Keratinocyte (primary cell): Measurements from ENCODE around the gene TMEM109. TPM values are rescaled to one million over a fixed set of nuclear protein-coding genes. Genes with fewer than 3 reads are reported as not detected.

Source experiments
- DNase-seq: peaks from one replicate; pipeline ENCODE4 v3.0.0-alpha.2; 2011; ENCODE audit warnings: low read depth, missing footprints, low spot score
- FAIRE-seq: peaks from 2 replicates; lab custom pipeline; 2011; peaks lifted over from hg19 to GRCh38; lab: Jason Lieb, UNC
- H2AFZ ChIP-seq: 2 replicates; pipeline ENCODE4 v1.6.0; 2012; ENCODE audit warnings: low read length, control low read depth, inconsistent platforms; ENCODE audit not compliant: control insufficient read depth
- H3K27ac ChIP-seq: 2 replicates; pipeline ENCODE4 v1.5.1; 2011; ENCODE audit warnings: low read length; ENCODE audit not compliant: control insufficient read depth, insufficient read depth
- H3K27me3 ChIP-seq: 3 replicates; pipeline ENCODE4 v1.6.0; 2011; ENCODE audit warnings: low read length; ENCODE audit not compliant: control insufficient read depth, insufficient read depth; ENCODE audit errors: extremely low read depth
- H3K36me3 ChIP-seq, 2 experiments: 2 replicates in 1 of 2; 3 replicates in 1 of 2; pipeline ENCODE4 v1.5.1; 2011; ENCODE audit warnings: low read length in 2 of 2, mild to moderate bottlenecking in 1 of 2; ENCODE audit not compliant: control insufficient read depth in 2 of 2, insufficient read depth in 2 of 2; ENCODE audit errors: extremely low read depth in 1 of 2
- H3K4me1 ChIP-seq: 3 replicates; pipeline ENCODE4 v1.5.1; 2011; ENCODE audit warnings: low read length; ENCODE audit not compliant: control insufficient read depth, insufficient read depth; ENCODE audit errors: extremely low read depth
- H3K4me2 ChIP-seq: 3 replicates; pipeline ENCODE4 v1.6.0; 2011; ENCODE audit warnings: low read depth, low read length; ENCODE audit not compliant: control insufficient read depth, insufficient read depth; ENCODE audit errors: extremely low read depth
- H3K4me3 ChIP-seq, 3 experiments: fragments of 200-600 bp in 1 of 3; sonication (generic) in 1 of 3; 2 replicates in 2 of 3; 3 replicates in 1 of 3; pipeline ENCODE4 v1.5.1; 2011 to 2016; ENCODE audit warnings: low read length in 3 of 3, mild to moderate bottlenecking in 3 of 3, control low read depth in 2 of 3, inconsistent platforms in 1 of 3, low read depth in 1 of 3, mixed read lengths in 1 of 3, mixed run types in 1 of 3, moderate library complexity in 1 of 3; ENCODE audit not compliant: control insufficient read depth in 2 of 3, insufficient read depth in 2 of 3; ENCODE audit errors: extremely low read depth in 1 of 3
- H3K79me2 ChIP-seq: 2 replicates; pipeline ENCODE4 v1.6.0; 2012; ENCODE audit warnings: low read length; ENCODE audit not compliant: control insufficient read depth, insufficient read depth
- H3K9ac ChIP-seq: 3 replicates; pipeline ENCODE4 v1.6.0; 2011; ENCODE audit warnings: low read length; ENCODE audit not compliant: control insufficient read depth, insufficient read depth; ENCODE audit errors: extremely low read depth
- H3K9me1 ChIP-seq: 3 replicates; pipeline ENCODE4 v1.6.0; 2011; ENCODE audit warnings: low read length; ENCODE audit not compliant: control insufficient read depth, insufficient read depth; ENCODE audit errors: extremely low read depth
- H3K9me3 ChIP-seq: 2 replicates; pipeline ENCODE4 v1.5.1; 2012; ENCODE audit warnings: low read depth, low read length; ENCODE audit not compliant: control insufficient read depth
- H4K20me1 ChIP-seq: 3 replicates; pipeline ENCODE4 v1.6.0; 2011; ENCODE audit warnings: low read length; ENCODE audit not compliant: control insufficient read depth, insufficient read depth; ENCODE audit errors: extremely low read depth
- EZH2 ChIP-seq: IDR thresholded peaks from one replicate; pipeline ENCODE4 v1.6.1; 2012; ENCODE audit warnings: inconsistent platforms, mild to moderate bottlenecking, low read length, moderate library complexity
- dilution Hi-C: fragments of 300-500 bp; cut with MboI; formaldehyde crosslinking; loops from one replicate; pipeline ENCODE4 v1.7.0; 2020; ENCODE audit warnings: low sequenced_read_pairs; ENCODE audit not compliant: extremely low pct_ligation_motif_present
- polyA plus RNA-seq, 5 experiments: library from polyadenylated mRNA; depleted of rRNA in 3 of 5; stranded (reverse) in 3 of 5; stranded (forward) in 1 of 5; unstranded in 1 of 5; fragments of >200 nt; gene quantifications; 1 replicate in 1 of 5; 2 replicates in 3 of 5; 3 replicates in 1 of 5; pipeline versions ENCODE4 v1.2.1 to v1.2.3, GENCODE V29; 2011 to 2012; ENCODE audit warnings: missing spikeins in 2 of 5, low read depth in 1 of 5, low replicate concordance in 1 of 5
- TF ChIP-seq, protein P1 (sequence below), 3 experiments: IDR thresholded peaks in 1 of 3; conservative IDR thresholded peaks in 1 of 3; optimal IDR thresholded peaks in 1 of 3; 2 replicates in 2 of 3; 3 replicates in 1 of 3; pipeline versions ENCODE3 to v1.5.1; 2011; ENCODE audit warnings: low read length in 3 of 3, mild to moderate bottlenecking in 3 of 3, moderate library complexity in 2 of 3, control low read depth in 1 of 3, inconsistent platforms in 1 of 3; ENCODE audit not compliant: insufficient read depth in 2 of 3; ENCODE audit errors: extremely low read depth in 1 of 3

The TMEM109 gene
- polyA plus RNA-seq, 1 donor (not counting 4 experiments of a cell fraction or from before 2014, with no cell fraction given) = 25.2 TPM

GRCh38 chr11:60876168-60876485 is 37.8 kb upstream of the TMEM109 start:
- FAIRE-seq = no peak

DNA sequence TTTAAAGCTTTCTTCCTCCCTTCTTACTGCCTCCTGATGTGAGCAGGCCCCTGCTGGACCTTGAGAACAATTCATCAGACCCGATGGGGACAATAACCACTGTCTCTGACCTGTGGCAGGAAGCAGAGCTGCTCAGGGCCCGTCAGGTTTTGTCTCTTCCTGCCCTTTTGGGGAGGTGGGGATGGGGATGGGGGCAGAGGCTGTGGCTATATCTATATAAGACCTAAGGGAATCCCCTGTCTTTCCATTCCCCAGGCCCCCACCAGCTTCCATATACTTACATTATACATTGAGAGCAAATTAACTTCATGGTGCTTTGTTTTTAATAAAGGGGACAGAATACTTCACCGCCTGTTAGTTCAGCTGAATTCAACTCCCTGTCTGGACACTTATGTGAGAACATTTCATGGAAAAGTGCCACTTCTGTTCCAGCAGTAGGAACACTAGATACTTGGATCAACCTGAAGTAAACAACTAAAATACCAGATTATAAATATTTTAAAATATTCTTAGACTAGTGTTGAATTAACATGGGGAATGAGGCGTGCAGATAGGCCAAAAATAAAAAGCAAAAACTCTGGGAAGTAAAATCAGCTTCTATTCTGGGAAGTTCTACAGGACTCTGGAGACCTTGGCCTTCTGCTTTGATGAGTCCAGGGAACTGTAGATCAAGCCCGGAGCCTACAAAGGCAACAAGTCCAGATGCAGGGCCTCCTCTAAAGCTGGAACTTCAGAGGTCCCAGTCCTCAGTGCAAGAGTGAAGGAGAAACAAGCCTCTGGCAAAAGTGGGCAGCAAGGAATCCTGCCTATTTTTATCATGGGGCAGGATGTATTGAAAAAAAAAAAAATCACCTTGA is 35.5 kb upstream of the TMEM109 start:
- H3K27me3 ChIP-seq = no peaks in the 10 kb centered on the region
- no peaks in the 10 kb centered on the region for H3K4me1 ChIP-seq
- H3K9ac ChIP-seq = no peak overlapping the region
- H3K27ac ChIP-seq = no peak overlapping the region
- dilution Hi-C loops = no loop called here
- no peak overlapping the region for H3K4me3 ChIP-seq
- H3K36me3 ChIP-seq = peaks cover 3 to 8% of the 10 kb centered on the region in 2 experiments
- no peak for FAIRE-seq
- no peaks in the 10 kb centered on the region for H4K20me1 ChIP-seq
- no peak overlapping the region for H3K4me2 ChIP-seq
- no peak overlapping the region for H2AFZ ChIP-seq
- no peak for DNase-seq
- no peaks in the 10 kb centered on the region for H3K79me2 ChIP-seq
- no peaks in the 10 kb centered on the region for H3K9me1 ChIP-seq
- TF ChIP-seq EZH2 = no peak
- TF ChIP-seq, protein P1, sequence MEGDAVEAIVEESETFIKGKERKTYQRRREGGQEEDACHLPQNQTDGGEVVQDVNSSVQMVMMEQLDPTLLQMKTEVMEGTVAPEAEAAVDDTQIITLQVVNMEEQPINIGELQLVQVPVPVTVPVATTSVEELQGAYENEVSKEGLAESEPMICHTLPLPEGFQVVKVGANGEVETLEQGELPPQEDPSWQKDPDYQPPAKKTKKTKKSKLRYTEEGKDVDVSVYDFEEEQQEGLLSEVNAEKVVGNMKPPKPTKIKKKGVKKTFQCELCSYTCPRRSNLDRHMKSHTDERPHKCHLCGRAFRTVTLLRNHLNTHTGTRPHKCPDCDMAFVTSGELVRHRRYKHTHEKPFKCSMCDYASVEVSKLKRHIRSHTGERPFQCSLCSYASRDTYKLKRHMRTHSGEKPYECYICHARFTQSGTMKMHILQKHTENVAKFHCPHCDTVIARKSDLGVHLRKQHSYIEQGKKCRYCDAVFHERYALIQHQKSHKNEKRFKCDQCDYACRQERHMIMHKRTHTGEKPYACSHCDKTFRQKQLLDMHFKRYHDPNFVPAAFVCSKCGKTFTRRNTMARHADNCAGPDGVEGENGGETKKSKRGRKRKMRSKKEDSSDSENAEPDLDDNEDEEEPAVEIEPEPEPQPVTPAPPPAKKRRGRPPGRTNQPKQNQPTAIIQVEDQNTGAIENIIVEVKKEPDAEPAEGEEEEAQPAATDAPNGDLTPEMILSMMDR (optimal IDR thresholded peaks at IDR 0.05 in 1 of 3, IDR thresholded peaks at IDR 0.05 in 1 of 3, conservative IDR thresholded peaks at IDR 0.05 in 1 of 3; ENCODE audit: extremely low read depth in 1 of 3, insufficient read depth in 2 of 3, low read length in 3 of 3) = no peak
- H3K9me3 ChIP-seq = no peaks in the 10 kb centered on the region

More at GRCh38 chr11:60876168-60876485, 37.8 kb upstream of the TMEM109 start:
- Histone ChIP-seq H3K79me2 (no peaks in the 10 kb centered on the region), H3K36me3 (peaks cover 3 to 8% of the 10 kb centered on the region in 2 experiments), H3K4me1 (no peaks in the 10 kb centered on the region), H3K27me3 (no peaks in the 10 kb centered on the region), H3K27ac (no peak overlapping the region), H3K9ac (no peak overlapping the region), H4K20me1 (no peaks in the 10 kb centered on the region), H3K4me2 (no peak overlapping the region), H3K9me1 (no peaks in the 10 kb centered on the region), H3K9me3 (no peaks in the 10 kb centered on the region), H3K4me3 (no peak overlapping the region), H2AFZ (no peak overlapping the region)
- dilution Hi-C loops = no loop called here
- DNase-seq = no peak
- no peak for TF ChIP-seq EZH2
- TF ChIP-seq, protein P1 (optimal IDR thresholded peaks at IDR 0.05 in 1 of 3, IDR thresholded peaks at IDR 0.05 in 1 of 3, conservative IDR thresholded peaks at IDR 0.05 in 1 of 3; ENCODE audit: extremely low read depth in 1 of 3, insufficient read depth in 2 of 3, low read length in 3 of 3) = no peak
